HUES64 (cell line): ENCODE data around the gene ADAMTS15.

Source experiments
- H3K27ac ChIP-seq: 2 replicates; pipeline ENCODE4 v1.7.0; 2013; ENCODE audit warnings: low read depth, low read length, inconsistent platforms
- H3K27me3 ChIP-seq: 2 replicates; pipeline ENCODE4 v1.6.1; 2013; ENCODE audit warnings: mild to moderate bottlenecking, low read length; ENCODE audit not compliant: insufficient read depth
- H3K36me3 ChIP-seq: 2 replicates; pipeline ENCODE4 v1.6.1; 2013; ENCODE audit warnings: mild to moderate bottlenecking, low read length; ENCODE audit not compliant: insufficient read depth
- H3K4me1 ChIP-seq: 2 replicates; pipeline ENCODE4 v1.6.1; 2013; ENCODE audit warnings: mild to moderate bottlenecking, low read length, moderate library complexity; ENCODE audit not compliant: insufficient read depth
- H3K4me3 ChIP-seq: 2 replicates; pipeline ENCODE4 v1.5.1; 2013; ENCODE audit warnings: mild to moderate bottlenecking, low read length, moderate library complexity
- H3K9ac ChIP-seq: 2 replicates; pipeline ENCODE4 v1.6.1; 2013; ENCODE audit warnings: mild to moderate bottlenecking, low read depth, low read length
- H3K9me3 ChIP-seq: 2 replicates; pipeline ENCODE4 v1.6.1; 2013; ENCODE audit warnings: low read depth, low read length; ENCODE audit not compliant: insufficient read depth
- WGBS: fragments of 150-250, 120-280 bp; methylation state at CpG from one replicate; pipeline ENCODE4 v1.1.7; 2013; ENCODE audit warnings: missing lambda C conversion rate; 5-methylcytosine and 5-hydroxymethylcytosine counted together

Gene ADAMTS15

GRCh38 chr11:130467116-130467900 lies 18.9 kb downstream of the ADAMTS15 start:
- H3K4me1 ChIP-seq, result no peaks in the 10 kb centered on the region
- no peak overlapping the region for H3K27ac ChIP-seq
- no peaks in the 10 kb centered on the region; the same call in 1 of the 2 replicates for H3K36me3 ChIP-seq
- WGBS, result 94% methylated on average over 10 of the region's 10 CpGs
- no peaks in the 10 kb centered on the region for H3K9me3 ChIP-seq
- no peaks in the 10 kb centered on the region for H3K27me3 ChIP-seq
- H3K4me3 ChIP-seq, result no peak overlapping the region
- no peak overlapping the region for H3K9ac ChIP-seq

- Histone ChIP-seq H3K4me1 (no peaks in the 10 kb centered on the region), H3K36me3 (no peaks in the 10 kb centered on the region; the same call in 1 of the 2 replicates), H3K27ac (no peak overlapping the region), H3K9ac (no peak overlapping the region), H3K27me3 (no peaks in the 10 kb centered on the region), H3K4me3 (no peak overlapping the region), H3K9me3 (no peaks in the 10 kb centered on the region)
- WGBS, result 96% methylated on average over 6 of the region's 6 CpGs
Measured at GRCh38 chr11:130469181-130469580, 20.7 kb downstream of the ADAMTS15 start.

- 91% methylated on average over 20 of the region's 20 CpGs for WGBS
- no peak overlapping the region for H3K9ac ChIP-seq
- no peaks in the 10 kb centered on the region for H3K4me1 ChIP-seq
- no peak overlapping the region for H3K4me3 ChIP-seq
- H3K27me3 ChIP-seq, result no peaks in the 10 kb centered on the region
- H3K36me3 ChIP-seq, result no peaks in the 10 kb centered on the region; the same call in 1 of the 2 replicates
- no peaks in the 10 kb centered on the region for H3K9me3 ChIP-seq
- no peak overlapping the region for H3K27ac ChIP-seq
Measured at GRCh38 chr11:130470832-130471706, 22.6 kb downstream of the ADAMTS15 start.

GRCh38 chr11:130471731-130472433 lies 23.4 kb downstream of the ADAMTS15 start:
- H3K4me3 ChIP-seq, result no peak overlapping the region
- H3K27ac ChIP-seq, result no peak overlapping the region
- no peaks in the 10 kb centered on the region for H3K27me3 ChIP-seq
- WGBS, result 94% methylated on average over 11 of the region's 11 CpGs
- no peaks in the 10 kb centered on the region for H3K4me1 ChIP-seq
- H3K9me3 ChIP-seq, result no peaks in the 10 kb centered on the region
- no peak overlapping the region for H3K9ac ChIP-seq
- no peaks in the 10 kb centered on the region; the same call in 1 of the 2 replicates for H3K36me3 ChIP-seq

GRCh38 chr11:130472434-130472961 lies 24.1 kb downstream of the ADAMTS15 start:
- Histone ChIP-seq H3K27ac (no peak overlapping the region), H3K9ac (no peak overlapping the region), H3K9me3 (no peaks in the 10 kb centered on the region), H3K4me3 (no peak overlapping the region), H3K36me3 (no peaks in the 10 kb centered on the region; the same call in 1 of the 2 replicates), H3K27me3 (no peaks in the 10 kb centered on the region), H3K4me1 (no peaks in the 10 kb centered on the region)
- WGBS, result 89% methylated on average over 7 of the region's 7 CpGs

- H3K27ac ChIP-seq, result no peak overlapping the region
- H3K4me1 ChIP-seq, result peaks cover 4% of the 10 kb centered on the region; the same call in 1 of the 2 replicates
- no peaks in the 10 kb centered on the region for H3K9me3 ChIP-seq
- no peak overlapping the region for H3K9ac ChIP-seq
- H3K27me3 ChIP-seq, result no peaks in the 10 kb centered on the region
- no peak overlapping the region for H3K4me3 ChIP-seq
- H3K36me3 ChIP-seq, result no peaks in the 10 kb centered on the region; the same call in 1 of the 2 replicates
- WGBS, result 96% methylated on average over 52 of the region's 52 CpGs
Measured at GRCh38 chr11:130473056-130473794, 24.8 kb downstream of the ADAMTS15 start.

- no peak overlapping the region for H3K27ac ChIP-seq
- WGBS, result 95% methylated on average over 21 of the region's 21 CpGs
Measured at GRCh38 chr11:130473795-130474377, 25.4 kb downstream of the ADAMTS15 start.

GRCh38 chr11:130474637-130475400 lies 26.4 kb downstream of the ADAMTS15 start:
- Histone ChIP-seq H3K36me3 (no peaks in the 10 kb centered on the region), H3K27ac (no peak overlapping the region), H3K27me3 (no peaks in the 10 kb centered on the region), H3K9ac (no peak overlapping the region), H3K4me3 (no peak overlapping the region), H3K9me3 (no peaks in the 10 kb centered on the region), H3K4me1 (peaks cover 13% of the 10 kb centered on the region; the same call in 1 of the 2 replicates)
- 91% methylated on average over 12 of the region's 12 CpGs for WGBS

More at GRCh38 chr11:130473795-130474377, 25.4 kb downstream of the ADAMTS15 start:
- no peak overlapping the region for H3K4me3 ChIP-seq
- no peaks in the 10 kb centered on the region; the same call in 1 of the 2 replicates for H3K36me3 ChIP-seq
- H3K4me1 ChIP-seq, result peaks cover 10% of the 10 kb centered on the region; the same call in 1 of the 2 replicates
- H3K27me3 ChIP-seq, result no peaks in the 10 kb centered on the region
- no peaks in the 10 kb centered on the region for H3K9me3 ChIP-seq
- no peak overlapping the region for H3K9ac ChIP-seq

GRCh38 chr11:130475426-130476053 lies 27.1 kb downstream of the ADAMTS15 start:
- Histone ChIP-seq H3K36me3 (no peaks in the 10 kb centered on the region), H3K9me3 (no peaks in the 10 kb centered on the region), H3K27ac (no peak overlapping the region), H3K27me3 (no peaks in the 10 kb centered on the region), H3K4me1 (peaks cover 13% of the 10 kb centered on the region; the same call in 1 of the 2 replicates), H3K4me3 (no peak overlapping the region), H3K9ac (no peak overlapping the region)
- WGBS, result 92% methylated on average over 10 of the region's 10 CpGs
